ENCODE measurements around the gene LYSET. TPM values are rescaled to one million over a fixed set of nuclear protein-coding genes. Genes with fewer than 3 reads are reported as not detected.
"Not testable (repeated sequence)": the region's sequence is repeated elsewhere in the genome, so short reads cannot be mapped to it uniquely, and the experiment has no call there.

Gene LYSET
- total RNA-seq, 2 experiments from 2014 or later = 12.0 to 19.7 TPM

- POLR2A ChIA-PET = no interaction called here
These were observed 49.1 kb upstream of the LYSET start for GRCh38 chr14:93136009-93136408.

GRCh38 chr14:93136508-93136907 lies 48.6 kb upstream of the LYSET start:
- H3K79me2 ChIP-seq (ENCODE audit: insufficient read depth, low read depth, low read length); BruUV-seq (replicated peaks); CTCF ChIA-PET (ENCODE audit: unreplicated experiment); intact Hi-C loops (cut with micrococcal nuclease; ENCODE audit: unreplicated experiment); H3K9me2 ChIP-seq (ENCODE audit: insufficient read depth, low read length); H3K36me3 ChIP-seq (ENCODE audit: insufficient read depth, low read length); DNase-seq (ENCODE audit: low spot score); H3K9me3 ChIP-seq (ENCODE audit: low read length); H3K4me1 ChIP-seq (ENCODE audit: insufficient read depth, low read length, poor library complexity, severe bottlenecking); H3K4me3 ChIP-seq (ENCODE audit: low read depth, low read length, poor library complexity, severe bottlenecking); H2AFZ ChIP-seq (ENCODE audit: low read length); H3K27ac ChIP-seq (ENCODE audit: low read depth, low read length, poor library complexity, severe bottlenecking); H4K20me1 ChIP-seq (ENCODE audit: insufficient read depth, low read length); POLR2A ChIA-PET; H3K4me2 ChIP-seq (ENCODE audit: low read length): not testable (repeated sequence)

More at GRCh38 chr14:93136009-93136408, 49.1 kb upstream of the LYSET start:
- intact Hi-C loops (cut with micrococcal nuclease; ENCODE audit: unreplicated experiment) = no loop called here
- Histone ChIP-seq H3K4me3 (ENCODE audit: low read depth, low read length, poor library complexity, severe bottlenecking) (no peak overlapping the region), H4K20me1 (ENCODE audit: insufficient read depth, low read length) (no peaks in the 10 kb centered on the region), H3K9me3 (ENCODE audit: low read length) (no peaks in the 10 kb centered on the region), H3K36me3 (ENCODE audit: insufficient read depth, low read length) (no peaks in the 10 kb centered on the region), H3K4me2 (ENCODE audit: low read length) (no peak overlapping the region), H3K4me1 (ENCODE audit: insufficient read depth, low read length, poor library complexity, severe bottlenecking) (no peaks in the 10 kb centered on the region), H3K27ac (ENCODE audit: low read depth, low read length, poor library complexity, severe bottlenecking) (no peak overlapping the region), H3K79me2 (ENCODE audit: insufficient read depth, low read depth, low read length) (no peaks in the 10 kb centered on the region), H2AFZ (ENCODE audit: low read length) (no peak overlapping the region), H3K9me2 (ENCODE audit: insufficient read depth, low read length) (no peaks in the 10 kb centered on the region)
- no TSS peak for BruUV-seq (replicated peaks)
- CTCF ChIA-PET (ENCODE audit: unreplicated experiment) = no interaction called here
- no peak for DNase-seq (ENCODE audit: low spot score)
- TF ChIP-seq EZH2phosphoT487 (IDR thresholded peaks at IDR 0.05; ENCODE audit: borderline replicate concordance, low read depth, low read length) = no peak
- TF ChIP-seq, protein P1, sequence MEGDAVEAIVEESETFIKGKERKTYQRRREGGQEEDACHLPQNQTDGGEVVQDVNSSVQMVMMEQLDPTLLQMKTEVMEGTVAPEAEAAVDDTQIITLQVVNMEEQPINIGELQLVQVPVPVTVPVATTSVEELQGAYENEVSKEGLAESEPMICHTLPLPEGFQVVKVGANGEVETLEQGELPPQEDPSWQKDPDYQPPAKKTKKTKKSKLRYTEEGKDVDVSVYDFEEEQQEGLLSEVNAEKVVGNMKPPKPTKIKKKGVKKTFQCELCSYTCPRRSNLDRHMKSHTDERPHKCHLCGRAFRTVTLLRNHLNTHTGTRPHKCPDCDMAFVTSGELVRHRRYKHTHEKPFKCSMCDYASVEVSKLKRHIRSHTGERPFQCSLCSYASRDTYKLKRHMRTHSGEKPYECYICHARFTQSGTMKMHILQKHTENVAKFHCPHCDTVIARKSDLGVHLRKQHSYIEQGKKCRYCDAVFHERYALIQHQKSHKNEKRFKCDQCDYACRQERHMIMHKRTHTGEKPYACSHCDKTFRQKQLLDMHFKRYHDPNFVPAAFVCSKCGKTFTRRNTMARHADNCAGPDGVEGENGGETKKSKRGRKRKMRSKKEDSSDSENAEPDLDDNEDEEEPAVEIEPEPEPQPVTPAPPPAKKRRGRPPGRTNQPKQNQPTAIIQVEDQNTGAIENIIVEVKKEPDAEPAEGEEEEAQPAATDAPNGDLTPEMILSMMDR (conservative IDR thresholded peaks at IDR 0.05; ENCODE audit: low read length) = no peak

GRCh38 chr14:93137864-93138263 lies 47.3 kb upstream of the LYSET start:
- ChIA-PET POLR2A (interaction anchor here (1.0 kb wide), 1 partner anchor 20 kb away, joined by 3 read pairs; no protein-coding TSS in a partner anchor), CTCF (ENCODE audit: unreplicated experiment) (no interaction called here)
- H3K4me3 ChIP-seq (ENCODE audit: low read depth, low read length, poor library complexity, severe bottlenecking) = no peak overlapping the region
- no peaks in the 10 kb centered on the region for H3K36me3 ChIP-seq (ENCODE audit: insufficient read depth, low read length)
- peak; percentile 24 for DNase-seq (ENCODE audit: low spot score)
- TF ChIP-seq, protein P1 (conservative IDR thresholded peaks at IDR 0.05; ENCODE audit: low read length) = no peak; the same call in 1 of the 2 replicates
- TF ChIP-seq EZH2phosphoT487 (IDR thresholded peaks at IDR 0.05; ENCODE audit: borderline replicate concordance, low read depth, low read length) = no peak
- H3K79me2 ChIP-seq (ENCODE audit: insufficient read depth, low read depth, low read length) = no peaks in the 10 kb centered on the region
- intact Hi-C loops (cut with micrococcal nuclease; ENCODE audit: unreplicated experiment) = no loop called here
- BruUV-seq (replicated peaks) = no TSS peak
- H3K27ac ChIP-seq (ENCODE audit: low read depth, low read length, poor library complexity, severe bottlenecking) = no peak overlapping the region
- H4K20me1 ChIP-seq (ENCODE audit: insufficient read depth, low read length) = no peaks in the 10 kb centered on the region
- H3K4me2 ChIP-seq (ENCODE audit: low read length) = no peak overlapping the region
- no peak overlapping the region for H2AFZ ChIP-seq (ENCODE audit: low read length)
- no peaks in the 10 kb centered on the region for H3K4me1 ChIP-seq (ENCODE audit: insufficient read depth, low read length, poor library complexity, severe bottlenecking)
- H3K9me3 ChIP-seq (ENCODE audit: low read length) = no peaks in the 10 kb centered on the region
- no peaks in the 10 kb centered on the region for H3K9me2 ChIP-seq (ENCODE audit: insufficient read depth, low read length)

Measured in OCI-LY7 (cell line).